ENCODE measurements around the gene ARRDC5. TPM values are rescaled to one million over a fixed set of nuclear protein-coding genes. Genes with fewer than 3 reads are reported as not detected.
"Not testable (repeated sequence)": the region's sequence is repeated elsewhere in the genome, so short reads cannot be mapped to it uniquely, and the experiment has no call there.

The ARRDC5 gene
- total RNA-seq (not detected in 2 replicates), polyA plus RNA-seq (0.12 TPM in 1 of 2 replicates, not detected in the other)

GRCh38 chr19:4902796-4903195 lies at the start of gene ARRDC5:
ARRDC5 (minus strand) TSS chr19:4902896; CDS start chr19:4902825, 71 bp downstream.
- Histone ChIP-seq H3K27ac (no peak within 1 kb of the TSS), H3K36me3 (replicated peaks; ENCODE audit: insufficient read depth, low read depth) (no peaks in the 10 kb centered on the region), H4K20me1 (ENCODE audit: insufficient read depth, poor library complexity, severe bottlenecking) (no peaks in the 10 kb centered on the region), H3K27me3 (no peaks in the 10 kb centered on the region), H3K4me3 (no peak within 1 kb of the TSS), H3K9me3 (ENCODE audit: low read depth) (no peaks in the 10 kb centered on the region), H3K4me1 (ENCODE audit: insufficient read depth) (no peaks in the 10 kb centered on the region), H3K4me2 (no peak within 1 kb of the TSS), H3K9me2 (replicated peaks; ENCODE audit: insufficient read depth) (no peaks in the 10 kb centered on the region), H2AFZ (no peak within 1 kb of the TSS), H3K79me2 (no peaks in the 10 kb centered on the region)
- no peak for DNase-seq (ENCODE audit: low spot score)
- TF ChIP-seq EZH2 (IDR thresholded peaks at IDR 0.05; ENCODE audit: borderline replicate concordance) (no peak), EZH2phosphoT487 (IDR thresholded peaks at IDR 0.05; ENCODE audit: low read depth, severe bottlenecking, unreplicated experiment) (no peak), CTCF (IDR thresholded peaks at IDR 0.05; ENCODE audit: poor library complexity) (no peak)
- WGBS (ENCODE audit: low lambda C conversion rate, missing lambda C conversion rate) = 85% methylated on average over 7 of the region's 7 CpGs

DNA sequence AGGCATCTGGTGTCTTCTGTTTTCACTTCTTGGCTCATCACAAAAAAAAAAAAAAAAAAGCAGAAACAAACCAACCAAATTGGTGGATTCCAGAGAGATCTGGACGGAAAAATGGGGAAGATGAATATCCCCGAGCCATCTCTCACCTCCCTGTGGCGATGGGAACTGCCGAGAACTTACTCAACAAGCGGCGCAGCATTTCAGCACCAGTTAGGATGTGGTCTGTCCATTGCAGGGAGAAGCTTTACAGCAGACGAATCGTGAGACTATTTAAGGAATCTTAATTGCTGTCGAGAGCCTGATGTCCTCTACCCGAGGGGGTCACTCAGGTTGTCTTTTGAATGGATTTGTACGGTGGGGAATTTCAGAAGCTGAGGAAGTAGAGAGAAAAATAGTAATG lies 49.0 kb upstream of the ARRDC5 start:
- Histone ChIP-seq H3K9me3 (ENCODE audit: low read depth) (no peaks in the 10 kb centered on the region), H3K27ac (no peak overlapping the region), H3K79me2 (no peaks in the 10 kb centered on the region), H3K36me3 (replicated peaks; ENCODE audit: insufficient read depth, low read depth) (no peaks in the 10 kb centered on the region), H3K9me2 (replicated peaks; ENCODE audit: insufficient read depth) (no peaks in the 10 kb centered on the region), H3K4me1 (ENCODE audit: insufficient read depth) (no peaks in the 10 kb centered on the region), H3K27me3 (no peaks in the 10 kb centered on the region), H3K4me3 (no peak overlapping the region), H3K4me2 (no peak overlapping the region), H4K20me1 (ENCODE audit: insufficient read depth, poor library complexity, severe bottlenecking) (no peaks in the 10 kb centered on the region), H2AFZ (no peak overlapping the region)
- TF ChIP-seq EZH2 (IDR thresholded peaks at IDR 0.05; ENCODE audit: borderline replicate concordance) (no peak), CTCF (IDR thresholded peaks at IDR 0.05; ENCODE audit: poor library complexity) (no peak), EZH2phosphoT487 (IDR thresholded peaks at IDR 0.05; ENCODE audit: low read depth, severe bottlenecking, unreplicated experiment) (no peak)
- no peak for DNase-seq (ENCODE audit: low spot score)
- whole genome bisulfite sequencing (ENCODE audit: low lambda C conversion rate, missing lambda C conversion rate) = 77% methylated on average over 11 of the region's 11 CpGs

- not testable (repeated sequence) for H3K9me3 ChIP-seq (ENCODE audit: low read depth); H3K27me3 ChIP-seq; H3K4me3 ChIP-seq; H2AFZ ChIP-seq; H3K36me3 ChIP-seq (replicated peaks; ENCODE audit: insufficient read depth, low read depth); H3K4me1 ChIP-seq (ENCODE audit: insufficient read depth); H3K79me2 ChIP-seq; H3K27ac ChIP-seq; H3K9me2 ChIP-seq (replicated peaks; ENCODE audit: insufficient read depth); H3K4me2 ChIP-seq; DNase-seq (ENCODE audit: low spot score); H4K20me1 ChIP-seq (ENCODE audit: insufficient read depth, poor library complexity, severe bottlenecking)
- WGBS (ENCODE audit: low lambda C conversion rate, missing lambda C conversion rate) = 92% methylated on average over 21 of the region's 23 CpGs
Observed at GRCh38 chr19:4950650-4951049, 48.0 kb upstream of the ARRDC5 start.

GRCh38 chr19:4941638-4942169 lies 39.0 kb upstream of the ARRDC5 start:
- H3K36me3 ChIP-seq (replicated peaks; ENCODE audit: insufficient read depth, low read depth); H3K9me3 ChIP-seq (ENCODE audit: low read depth); H2AFZ ChIP-seq; H3K4me1 ChIP-seq (ENCODE audit: insufficient read depth); H3K4me3 ChIP-seq; H3K27ac ChIP-seq; H3K27me3 ChIP-seq; DNase-seq (ENCODE audit: low spot score); H3K4me2 ChIP-seq; H4K20me1 ChIP-seq (ENCODE audit: insufficient read depth, poor library complexity, severe bottlenecking); H3K79me2 ChIP-seq; H3K9me2 ChIP-seq (replicated peaks; ENCODE audit: insufficient read depth): not testable (repeated sequence)
- 98% methylated on average over 33 of the region's 35 CpGs for WGBS (ENCODE audit: low lambda C conversion rate, missing lambda C conversion rate)

Measured in hepatocyte (in vitro differentiated cells).